ENCODE data around the gene ZFYVE9. TPM values are rescaled to one million over a fixed set of nuclear protein-coding genes. Genes with fewer than 3 reads are reported as not detected.

Gene ZFYVE9
- total and polyA plus RNA-seq, 2 of the 13 experiments (the other 11 are each of a cell fraction or from before 2014, with no cell fraction given): 9.2 to 19.8 TPM

DNA sequence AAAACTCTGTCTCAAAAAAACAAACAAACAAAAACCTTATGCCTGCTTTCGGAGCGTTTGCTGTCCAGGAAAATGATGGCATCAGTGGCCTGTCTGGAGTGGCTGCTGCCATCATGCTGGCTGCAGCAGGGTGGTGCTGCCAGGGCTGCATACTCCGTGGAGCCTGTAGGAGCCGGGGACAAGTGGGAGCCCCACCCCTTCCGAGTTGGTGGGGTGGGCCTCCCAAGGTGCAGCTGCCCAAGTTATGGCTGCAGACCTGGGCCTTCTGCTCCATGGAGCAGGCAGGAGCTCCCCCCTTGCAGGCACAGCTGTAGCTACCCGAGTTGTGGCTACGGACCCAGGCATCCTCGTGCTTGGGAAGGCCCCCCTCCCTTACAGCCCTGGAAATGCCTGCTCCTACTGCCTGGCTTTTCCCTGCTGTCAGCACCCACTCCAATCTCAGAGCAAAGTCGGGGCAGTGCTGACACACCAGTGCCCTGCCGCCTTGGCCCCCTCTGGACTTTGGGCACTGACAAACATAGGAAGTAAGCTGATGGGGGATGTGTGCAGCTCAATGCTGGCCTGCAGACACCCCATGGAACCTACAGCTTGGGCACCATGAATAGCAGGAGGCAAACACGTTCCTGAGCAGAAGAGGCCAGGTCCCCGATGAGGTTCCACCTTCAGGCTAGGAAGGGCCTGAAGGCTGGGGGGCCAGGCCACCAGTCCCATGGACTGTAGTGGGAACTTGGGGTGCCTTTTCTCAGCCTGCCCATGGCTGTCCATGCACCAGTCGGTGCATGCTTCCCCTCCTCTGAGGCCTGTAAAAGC, 163.7 kb downstream of the ZFYVE9 start (continued):
- TF ChIP-seq, protein P1, sequence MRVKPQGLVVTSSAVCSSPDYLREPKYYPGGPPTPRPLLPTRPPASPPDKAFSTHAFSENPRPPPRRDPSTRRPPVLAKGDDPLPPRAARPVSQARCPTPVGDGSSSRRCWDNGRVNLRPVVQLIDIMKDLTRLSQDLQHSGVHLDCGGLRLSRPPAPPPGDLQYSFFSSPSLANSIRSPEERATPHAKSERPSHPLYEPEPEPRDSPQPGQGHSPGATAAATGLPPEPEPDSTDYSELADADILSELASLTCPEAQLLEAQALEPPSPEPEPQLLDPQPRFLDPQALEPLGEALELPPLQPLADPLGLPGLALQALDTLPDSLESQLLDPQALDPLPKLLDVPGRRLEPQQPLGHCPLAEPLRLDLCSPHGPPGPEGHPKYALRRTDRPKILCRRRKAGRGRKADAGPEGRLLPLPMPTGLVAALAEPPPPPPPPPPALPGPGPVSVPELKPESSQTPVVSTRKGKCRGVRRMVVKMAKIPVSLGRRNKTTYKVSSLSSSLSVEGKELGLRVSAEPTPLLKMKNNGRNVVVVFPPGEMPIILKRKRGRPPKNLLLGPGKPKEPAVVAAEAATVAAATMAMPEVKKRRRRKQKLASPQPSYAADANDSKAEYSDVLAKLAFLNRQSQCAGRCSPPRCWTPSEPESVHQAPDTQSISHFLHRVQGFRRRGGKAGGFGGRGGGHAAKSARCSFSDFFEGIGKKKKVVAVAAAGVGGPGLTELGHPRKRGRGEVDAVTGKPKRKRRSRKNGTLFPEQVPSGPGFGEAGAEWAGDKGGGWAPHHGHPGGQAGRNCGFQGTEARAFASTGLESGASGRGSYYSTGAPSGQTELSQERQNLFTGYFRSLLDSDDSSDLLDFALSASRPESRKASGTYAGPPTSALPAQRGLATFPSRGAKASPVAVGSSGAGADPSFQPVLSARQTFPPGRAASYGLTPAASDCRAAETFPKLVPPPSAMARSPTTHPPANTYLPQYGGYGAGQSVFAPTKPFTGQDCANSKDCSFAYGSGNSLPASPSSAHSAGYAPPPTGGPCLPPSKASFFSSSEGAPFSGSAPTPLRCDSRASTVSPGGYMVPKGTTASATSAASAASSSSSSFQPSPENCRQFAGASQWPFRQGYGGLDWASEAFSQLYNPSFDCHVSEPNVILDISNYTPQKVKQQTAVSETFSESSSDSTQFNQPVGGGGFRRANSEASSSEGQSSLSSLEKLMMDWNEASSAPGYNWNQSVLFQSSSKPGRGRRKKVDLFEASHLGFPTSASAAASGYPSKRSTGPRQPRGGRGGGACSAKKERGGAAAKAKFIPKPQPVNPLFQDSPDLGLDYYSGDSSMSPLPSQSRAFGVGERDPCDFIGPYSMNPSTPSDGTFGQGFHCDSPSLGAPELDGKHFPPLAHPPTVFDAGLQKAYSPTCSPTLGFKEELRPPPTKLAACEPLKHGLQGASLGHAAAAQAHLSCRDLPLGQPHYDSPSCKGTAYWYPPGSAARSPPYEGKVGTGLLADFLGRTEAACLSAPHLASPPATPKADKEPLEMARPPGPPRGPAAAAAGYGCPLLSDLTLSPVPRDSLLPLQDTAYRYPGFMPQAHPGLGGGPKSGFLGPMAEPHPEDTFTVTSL (CRISPR knock-in tag; IDR thresholded peaks at IDR 0.05; ENCODE audit: borderline replicate concordance): no peak; the same call in 1 of the 2 replicates
- TF ChIP-seq PHF21A (CRISPR knock-in tag; IDR thresholded peaks at IDR 0.05): peak; percentile 65; the same call in 1 of the 2 replicates

DNA sequence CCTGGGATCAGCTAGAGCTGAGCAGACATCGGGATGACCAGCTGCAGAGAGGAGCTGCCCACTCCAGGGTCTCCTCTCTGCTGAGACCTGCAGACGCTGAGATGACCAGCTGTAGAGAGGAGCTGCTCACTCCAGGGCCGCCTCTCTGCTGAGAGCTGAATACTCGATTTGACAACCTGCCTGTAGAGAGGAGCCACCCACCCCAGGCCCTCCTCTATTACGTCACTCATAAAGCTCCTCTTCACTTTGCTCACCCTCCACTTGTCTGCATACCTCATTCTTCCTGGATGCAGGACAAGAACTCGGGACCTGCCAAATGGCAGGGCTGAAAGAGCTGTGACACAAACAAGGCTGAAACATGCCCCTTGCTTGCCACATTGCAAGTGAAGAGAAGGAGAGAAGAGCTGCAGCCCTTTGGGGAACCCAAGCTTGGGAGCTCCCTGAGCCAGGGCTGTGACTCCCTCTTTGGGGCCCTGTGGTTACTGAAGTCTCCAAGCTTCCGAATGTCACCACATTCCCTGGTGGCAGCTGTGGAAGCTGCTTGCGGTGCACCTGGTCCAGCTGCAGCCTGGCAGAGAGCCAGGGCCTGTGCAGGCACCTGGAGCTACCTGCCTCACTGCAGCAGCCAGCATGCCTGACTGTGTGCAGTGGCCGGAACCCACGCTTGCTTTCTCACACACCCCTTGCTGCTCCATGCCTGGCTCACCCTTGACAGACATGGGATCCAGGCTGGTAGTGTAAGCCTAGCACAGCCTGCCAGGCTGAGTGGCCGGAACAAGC, 164.5 kb downstream of the ZFYVE9 start:
- H3K9ac ChIP-seq (ENCODE audit: insufficient read depth, low read depth, low read length): 0 out of 2 replicates have a peak overlapping the region, but pooled peaks have one; percentile 40
- no TSS peak for BruUV-seq (replicated peaks)
- TF ChIP-seq CEBPG (CRISPR knock-in tag; IDR thresholded peaks at IDR 0.05) (0 out of 2 replicates have a peak, but pooled peaks have one; percentile 21), CREB1 (IDR thresholded peaks at IDR 0.05) (peak; percentile 41; the same call in 1 of the 2 replicates), CREB1 (CRISPR knock-in tag; IDR thresholded peaks at IDR 0.05) (no peak), ZBTB4 (CRISPR knock-in tag; IDR thresholded peaks at IDR 0.05; ENCODE audit: borderline replicate concordance) (0 out of 2 replicates have a peak, but pooled peaks have one; percentile 21), ATF7 (IDR thresholded peaks at IDR 0.05) (peak; percentile 53), ATF7 (CRISPR knock-in tag; IDR thresholded peaks at IDR 0.05) (no peak), CENPBD1 (CRISPR knock-in tag; IDR thresholded peaks at IDR 0.05; ENCODE audit: borderline replicate concordance, low read depth) (no peak), ESRRA (CRISPR knock-in tag; IDR thresholded peaks at IDR 0.05; ENCODE audit: low read depth) (0 out of 2 replicates have a peak, but pooled peaks have one; percentile 6)

More for the DNA sequence above, 164.5 kb downstream of the ZFYVE9 start:
- in situ Hi-C loops (cut with HindIII; ENCODE audit: extremely low pct_ligation_motif_present, low pct_unique_long_range_greater_than_20kb) (no loop called here), intact Hi-C loops (cut with micrococcal nuclease; ENCODE audit: unreplicated experiment) (no loop called here)
- no peaks in the 10 kb centered on the region for H3K27me3 ChIP-seq (ENCODE audit: control insufficient read depth in 1 of 2, insufficient read depth in 2 of 2, low read length in 2 of 2)
- H3K27ac ChIP-seq (ENCODE audit: extremely low read length, insufficient read depth, low read length): peak overlapping the region; percentile 83
- H3K4me3 ChIP-seq (replicated peaks in 1 of 3; ENCODE audit: insufficient read depth in 1 of 3, low read depth in 2 of 3, low read length in 3 of 3): no peak overlapping the region
- ChIA-PET CTCF (ENCODE audit: low intra/inter-chr PET ratio, low total read pairs) (no interaction called here), POLR2A (interaction anchor here (0.6 to 2.1 kb wide), 13 partner anchors 12 to 427 kb away, joined by 3 to 9 read pairs (median 4); partner anchors contain the start of genes CC2D1B, ORC1 and PRPF38A)
- H3K36me3 ChIP-seq (replicated peaks in 1 of 2; ENCODE audit: control insufficient read depth in 1 of 2, insufficient read depth in 2 of 2, low read length in 2 of 2): peaks cover 3 to 9% of the 10 kb centered on the region in 2 experiments; a peak in 4 of 5 replicates
- peak overlapping the region; percentile 64 for H3K4me2 ChIP-seq (ENCODE audit: low read depth, low read length)
- H2AFZ ChIP-seq (ENCODE audit: low read length): no peak overlapping the region
- no peaks in the 10 kb centered on the region for H3K79me2 ChIP-seq (ENCODE audit: insufficient read depth, low read length)
- ATAC-seq (peak; percentile 66), DNase-seq (ENCODE audit: low spot score) (peak; percentile 38), FAIRE-seq (no peak)
- H3K9me3 ChIP-seq (ENCODE audit: low read length): no peaks in the 10 kb centered on the region
- peaks cover 33% of the 10 kb centered on the region for H3K4me1 ChIP-seq (ENCODE audit: insufficient read depth, low read length)
- H4K20me1 ChIP-seq (ENCODE audit: insufficient read depth, low read length): no peaks in the 10 kb centered on the region
- WGBS (ENCODE audit: low lambda C conversion rate): 52% methylated on average over 5 of the region's 11 CpGs

All from HepG2 (cell line).